Activated CD8-positive, alpha-beta memory T cell treated with anti-CD3 and anti-CD28 coated beads, Interleukin-2, amount 50 U/mL, for 48 hours (primary cell): Measurements from ENCODE around the gene EDEM3.
"Not testable (repeated sequence)": the region's sequence is repeated elsewhere in the genome, so short reads cannot be mapped to it uniquely, and the experiment has no call there.

ENCODE experiments used
- DNase-seq: peaks from one replicate; pipeline ENCODE4 v3.0.0-alpha.2; 2020

The EDEM3 gene

GRCh38 chr1:184754476-184755225, at the start of gene EDEM3:
EDEM3 (minus strand) TSS chr1:184754858; CDS start chr1:184754646, 212 bp downstream.
- peak; percentile 94 for DNase-seq

- no peak for DNase-seq
Observed at GRCh38 chr1:184804220-184804619, 49.6 kb upstream of the EDEM3 start.

- no peak for DNase-seq
Observed at GRCh38 chr1:184803180-184803492, 48.5 kb upstream of the EDEM3 start.

- no peak for DNase-seq
Observed at GRCh38 chr1:184802354-184803179, 47.9 kb upstream of the EDEM3 start.

GRCh38 chr1:184801503-184801902, 46.8 kb upstream of the EDEM3 start:
- no peak for DNase-seq

- no peak for DNase-seq
Observed at GRCh38 chr1:184800876-184801275, 46.2 kb upstream of the EDEM3 start.

GRCh38 chr1:184793967-184794366, 39.3 kb upstream of the EDEM3 start:
- no peak for DNase-seq

GRCh38 chr1:184792450-184792969, 37.9 kb upstream of the EDEM3 start:
- no peak for DNase-seq

- no peak for DNase-seq
Observed at GRCh38 chr1:184791550-184791900, 36.9 kb upstream of the EDEM3 start.

- no peak for DNase-seq
Observed at GRCh38 chr1:184790642-184791549, 36.2 kb upstream of the EDEM3 start.

GRCh38 chr1:184789884-184790283, 35.2 kb upstream of the EDEM3 start:
- DNase-seq: no peak

GRCh38 chr1:184788970-184789369, 34.3 kb upstream of the EDEM3 start:
- no peak for DNase-seq

- no peak for DNase-seq
Observed at GRCh38 chr1:184785529-184785928, 30.9 kb upstream of the EDEM3 start.

- not testable (repeated sequence) for DNase-seq
Observed at GRCh38 chr1:184783723-184784122, 29.1 kb upstream of the EDEM3 start.

GRCh38 chr1:184781941-184782340, 27.3 kb upstream of the EDEM3 start:
- DNase-seq: no peak

- no peak for DNase-seq
Observed at GRCh38 chr1:184775885-184776284, 21.2 kb upstream of the EDEM3 start.

- no peak for DNase-seq
Observed at GRCh38 chr1:184775329-184775728, 20.7 kb upstream of the EDEM3 start.

GRCh38 chr1:184773762-184774320, 19.2 kb upstream of the EDEM3 start:
- DNase-seq: no peak

GRCh38 chr1:184771190-184771691, 16.6 kb upstream of the EDEM3 start:
- DNase-seq: no peak

- DNase-seq: no peak
Observed at GRCh38 chr1:184770181-184770979, 15.7 kb upstream of the EDEM3 start.

- no peak for DNase-seq
Observed at GRCh38 chr1:184769241-184769640, 14.6 kb upstream of the EDEM3 start.

GRCh38 chr1:184768467-184768866, 13.8 kb upstream of the EDEM3 start:
- DNase-seq: no peak
